GM21528 (cell line): ENCODE measurements around the gene SLC3A2.
A peak's percentile ranks its signal among the peaks of the same experiment; 100 is the strongest.
"Not testable (repeated sequence)": the region's sequence is repeated elsewhere in the genome, so short reads cannot be mapped to it uniquely, and the experiment has no call there.

Experiments
- ATAC-seq: cut with Tn5 transposase; IDR thresholded peaks from one replicate; pipeline ENCODE4 v1.9.1; 2021; ENCODE audit warnings: mild to moderate bottlenecking, moderate library complexity; ENCODE audit not compliant: unreplicated experiment, low FRiP score

Gene SLC3A2

DNA sequence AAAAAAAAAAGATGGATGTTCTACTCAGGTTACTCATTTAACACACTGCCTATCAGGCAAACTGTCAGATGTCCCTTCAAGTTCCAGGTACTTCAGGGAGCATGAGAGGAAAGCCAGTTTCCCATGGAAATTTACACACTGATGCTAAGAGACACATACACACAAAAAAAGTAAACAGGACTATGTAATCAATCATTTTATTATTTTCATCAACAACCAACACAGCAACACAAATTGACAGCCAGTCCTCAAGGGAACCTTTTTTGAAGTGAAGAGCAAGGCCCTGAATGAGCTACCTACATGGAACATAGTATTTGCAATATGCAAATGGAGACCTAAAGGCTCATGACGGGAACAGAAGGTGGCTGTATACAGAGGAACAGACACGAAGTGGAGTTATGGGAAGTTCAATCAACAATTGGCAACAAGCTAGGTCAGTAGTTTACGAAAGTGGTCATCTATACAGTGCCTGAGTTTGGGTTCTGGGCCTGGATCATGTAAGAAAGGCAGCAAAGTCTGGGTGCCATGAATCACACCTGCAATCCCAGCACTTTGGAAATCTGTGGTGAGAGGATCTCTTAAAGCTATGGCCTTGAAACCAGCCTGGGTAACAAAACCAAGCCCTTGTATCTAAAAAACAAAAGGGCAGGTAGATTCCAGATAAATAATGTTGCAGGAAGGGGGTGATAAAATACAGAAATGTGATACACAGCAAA, 28.7 kb upstream of the SLC3A2 start:
- ATAC-seq, result no peak

- ATAC-seq, result no peak
Measured at GRCh38 chr11:62852523-62853188, 28.0 kb upstream of the SLC3A2 start.

DNA sequence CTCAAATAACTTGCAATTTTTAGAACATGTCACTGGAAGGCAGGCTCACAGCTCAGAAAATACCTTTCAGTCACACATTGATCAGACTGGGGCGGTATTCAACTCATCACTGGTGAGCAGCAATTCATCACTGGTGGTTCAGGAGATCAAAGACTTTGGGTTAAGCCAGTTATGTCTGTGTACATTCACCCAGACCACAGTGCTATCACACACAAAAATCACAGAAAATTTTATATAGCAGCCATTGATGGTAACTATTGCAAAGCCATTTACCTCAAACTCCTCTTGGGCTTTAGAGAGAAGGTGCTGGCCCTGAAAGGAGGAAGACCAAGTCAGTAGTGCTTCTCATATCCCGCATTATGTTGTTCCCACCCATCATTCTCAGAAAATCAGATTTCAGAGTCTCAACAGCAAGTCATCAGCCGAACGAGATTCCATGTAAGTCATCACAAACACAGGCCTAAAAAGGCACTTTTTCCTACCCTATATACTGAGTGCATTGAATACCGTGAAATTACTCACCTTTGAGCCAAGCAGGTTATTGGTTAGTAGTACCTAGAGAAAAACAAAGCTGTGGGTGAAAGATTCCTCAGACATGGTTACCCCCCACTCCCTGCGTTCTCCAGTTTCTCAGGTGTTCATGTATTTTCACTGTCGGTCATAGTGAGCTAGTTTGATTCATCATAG, 27.3 kb upstream of the SLC3A2 start:
- no peak for ATAC-seq

- no peak for ATAC-seq
Measured at GRCh38 chr11:62854013-62854824, 26.5 kb upstream of the SLC3A2 start.

DNA sequence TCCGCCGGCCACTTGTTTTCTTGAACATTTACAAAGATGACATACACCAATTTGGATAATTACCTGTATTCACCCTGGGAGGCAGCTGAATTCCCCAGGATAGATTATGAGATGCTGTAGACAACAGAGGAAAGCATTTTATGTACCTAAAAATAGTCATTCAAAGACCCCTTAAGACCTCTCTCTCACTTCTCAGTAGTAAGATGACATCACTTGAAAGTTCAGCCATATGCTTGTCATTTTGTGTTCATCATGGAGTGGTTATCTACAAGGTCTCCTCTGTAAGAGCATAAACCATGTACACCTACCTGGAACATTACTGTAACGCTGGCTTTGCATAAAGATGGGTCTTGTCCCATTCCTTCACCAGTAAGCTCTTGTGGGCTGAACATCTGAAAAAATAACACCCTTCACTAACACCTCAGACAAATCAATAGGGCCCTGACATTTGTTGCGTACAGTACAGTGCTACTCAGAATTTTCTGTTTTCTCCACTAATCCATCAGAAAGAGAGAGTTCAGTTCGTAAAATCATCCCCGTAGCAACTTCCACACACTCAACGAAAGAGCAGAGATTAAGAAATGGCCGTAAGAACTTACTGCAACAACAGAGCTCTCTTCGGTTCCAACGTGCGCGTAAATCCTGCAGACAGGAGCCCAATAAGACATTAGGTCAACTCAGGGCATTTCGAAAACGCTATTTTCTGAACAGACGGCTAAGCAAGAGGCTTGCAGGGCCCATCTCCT, 25.7 kb upstream of the SLC3A2 start:
- ATAC-seq, result no peak

- ATAC-seq, result peak; percentile 85
Measured at GRCh38 chr11:62855571-62856332, 24.9 kb upstream of the SLC3A2 start.

- ATAC-seq, result no peak
Measured at GRCh38 chr11:62856333-62856895, 24.3 kb upstream of the SLC3A2 start.

DNA sequence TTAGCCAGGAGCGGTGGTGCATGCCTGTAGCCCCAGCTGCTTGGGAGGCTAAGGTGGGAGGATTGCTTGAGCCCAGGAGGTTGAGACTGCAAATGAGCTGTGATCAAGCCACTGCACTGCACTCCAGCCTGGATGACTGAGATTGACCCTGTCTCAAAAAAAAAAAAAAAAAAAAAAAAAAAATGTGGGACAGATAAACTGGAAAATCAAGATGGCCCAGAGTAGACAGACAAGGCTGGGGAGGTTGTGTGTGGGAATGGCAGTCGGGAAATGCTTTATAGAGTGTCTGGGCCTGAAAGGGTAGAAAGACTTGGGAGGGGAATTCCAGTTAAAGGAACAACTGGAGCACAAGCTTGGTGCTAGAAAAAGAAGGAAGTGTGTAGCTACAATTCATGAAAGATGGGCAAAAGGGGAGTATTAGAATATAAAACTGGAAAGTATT, 23.1 kb upstream of the SLC3A2 start:
- no peak for ATAC-seq

GRCh38 chr11:62858201-62858600, 22.5 kb upstream of the SLC3A2 start:
- no peak for ATAC-seq

GRCh38 chr11:62859281-62859703, 21.4 kb upstream of the SLC3A2 start:
- not testable (repeated sequence) for ATAC-seq

- no peak for ATAC-seq
Measured at GRCh38 chr11:62860835-62861563, 19.7 kb upstream of the SLC3A2 start.

GRCh38 chr11:62861564-62862192, 19.0 kb upstream of the SLC3A2 start:
- not testable (repeated sequence) for ATAC-seq

DNA sequence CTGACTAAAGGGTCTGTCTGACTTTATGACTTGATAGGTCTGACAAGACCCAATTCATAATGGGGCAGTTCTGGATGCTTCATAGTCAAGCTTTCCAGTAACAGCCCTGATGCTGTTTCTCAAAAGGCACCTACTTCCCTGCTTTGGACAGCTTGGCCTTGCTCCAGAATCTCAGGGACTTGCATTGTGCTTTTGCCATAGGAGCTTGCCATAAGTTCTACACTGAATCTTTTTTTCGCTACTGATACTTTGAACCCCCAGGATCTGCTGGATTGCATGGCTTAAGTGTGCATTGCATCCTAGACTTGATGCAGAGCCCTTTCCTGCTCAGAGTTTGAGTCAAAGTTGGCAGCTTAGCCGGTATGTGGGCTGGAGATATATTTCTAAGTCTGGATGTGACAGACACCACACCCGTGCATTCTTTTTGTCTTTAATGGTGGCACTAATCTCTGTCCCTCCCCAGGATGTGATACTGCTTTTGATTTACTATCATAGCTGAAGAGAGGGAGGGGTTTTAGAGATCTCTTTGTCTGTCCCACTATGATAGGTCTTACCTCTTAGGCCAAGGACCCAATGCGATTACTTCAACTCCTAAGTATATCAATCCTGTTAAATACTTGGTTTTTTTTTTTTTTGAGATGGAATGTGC, 16.9 kb upstream of the SLC3A2 start:
- no peak for ATAC-seq

DNA sequence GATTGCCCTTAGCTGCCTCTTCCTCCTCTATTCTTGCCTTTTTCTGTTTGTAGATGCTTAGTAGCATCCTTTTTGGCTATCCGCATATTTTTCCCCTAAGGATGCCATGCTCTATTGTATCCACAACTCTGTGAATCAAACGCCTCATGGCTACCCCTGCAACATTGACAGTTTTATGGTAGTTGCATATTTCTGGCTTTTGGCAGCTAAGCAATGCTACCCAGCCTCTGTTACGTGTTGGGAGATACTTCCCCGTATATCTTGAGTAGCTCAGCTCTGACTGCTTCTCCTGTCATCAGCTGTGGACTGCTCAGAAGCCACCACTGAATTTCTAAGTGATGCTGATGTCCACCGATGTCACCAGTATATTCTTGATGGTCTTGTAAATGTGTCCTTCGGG, 15.1 kb upstream of the SLC3A2 start:
- no peak for ATAC-seq

- no peak for ATAC-seq
Measured at GRCh38 chr11:62874851-62875250, 5.8 kb upstream of the SLC3A2 start.

GRCh38 chr11:62875698-62876478, 4.8 kb upstream of the SLC3A2 start:
- no peak for ATAC-seq

DNA sequence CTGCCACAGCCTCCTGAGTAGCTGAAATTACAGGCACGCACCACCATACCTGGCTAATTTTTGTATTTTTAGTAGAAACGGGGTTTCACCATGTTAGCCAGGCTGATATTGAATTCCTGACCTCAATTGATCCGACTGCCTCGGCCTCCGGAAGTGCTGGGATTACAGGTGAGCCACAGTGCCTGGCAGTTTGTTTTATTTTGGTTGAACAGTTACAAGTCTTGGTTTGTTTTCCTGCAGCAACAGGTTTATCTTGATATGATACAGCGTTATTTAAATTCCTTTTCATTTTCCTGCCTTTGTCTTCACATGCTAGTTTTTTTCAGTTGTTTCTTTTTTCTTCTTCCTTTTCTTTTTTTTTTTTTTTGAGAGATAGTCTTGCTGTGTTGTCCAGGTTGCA, 4.0 kb upstream of the SLC3A2 start:
- ATAC-seq, result no peak
